Smooth muscle cell (in vitro differentiated cells): ENCODE results near the gene MCTP2. TPM values are rescaled to one million over a fixed set of nuclear protein-coding genes. Genes with fewer than 3 reads are reported as not detected.

ENCODE experiments used
- DNase-seq: peaks from one replicate; lab custom pipeline; 2025; ENCODE audit not compliant: unreplicated experiment; lab: John Stamatoyannopoulos, UW
- H2AFZ ChIP-seq: fragments of 200-600 bp; sonication (generic); 2 replicates; pipeline ENCODE4 v1.6.0; 2016; ENCODE audit warnings: antibody characterized with exemption, low read depth, mild to moderate bottlenecking
- H3F3A ChIP-seq: fragments of 200-600 bp; sonication (generic); 2 replicates; pipeline ENCODE4 v1.6.0; 2017; ENCODE audit warnings: antibody characterized with exemption, low read depth
- H3K27ac ChIP-seq: fragments of 200-600 bp; sonication (generic); 2 replicates; pipeline ENCODE4 v1.5.1; 2016; ENCODE audit warnings: low read depth, mild to moderate bottlenecking
- H3K27me3 ChIP-seq: fragments of 200-600 bp; sonication (generic); 2 replicates; pipeline ENCODE4 v1.6.1; 2016; ENCODE audit warnings: low read depth, mild to moderate bottlenecking
- H3K36me3 ChIP-seq: fragments of 200-600 bp; sonication (generic); 2 replicates; pipeline ENCODE4 v1.5.1; 2016; ENCODE audit warnings: low read depth
- H3K4me1 ChIP-seq: fragments of 200-600 bp; sonication (generic); 2 replicates; pipeline ENCODE4 v1.5.1; 2016; ENCODE audit warnings: low read depth
- H3K4me2 ChIP-seq: fragments of 200-600 bp; sonication (generic); 2 replicates; pipeline ENCODE4 v1.6.0; 2016; ENCODE audit warnings: mild to moderate bottlenecking
- H3K4me3 ChIP-seq: fragments of 200-600 bp; sonication (generic); 2 replicates; pipeline ENCODE4 v1.5.1; 2016; ENCODE audit warnings: mild to moderate bottlenecking
- H3K79me2 ChIP-seq: fragments of 200-600 bp; sonication (generic); 2 replicates; pipeline ENCODE4 v1.6.0; 2016; ENCODE audit warnings: low read depth, mild to moderate bottlenecking
- H3K9ac ChIP-seq: fragments of 200-600 bp; sonication (generic); 2 replicates; pipeline ENCODE4 v1.6.0; 2016; ENCODE audit warnings: low read depth
- H3K9me3 ChIP-seq: fragments of 200-600 bp; sonication (generic); replicated peaks from 2 replicates; pipeline ENCODE4 v1.5.1; 2016; ENCODE audit warnings: low read depth
- H4K20me1 ChIP-seq: fragments of 200-600 bp; sonication (generic); 2 replicates; pipeline ENCODE4 v1.6.0; 2016; ENCODE audit warnings: low read depth
- CTCF ChIP-seq: fragments of 200-600 bp; sonication (generic); IDR thresholded peaks from 2 replicates; pipeline ENCODE4 v1.5.1; 2017; ENCODE audit warnings: borderline replicate concordance, mild to moderate bottlenecking, antibody characterized with exemption; ENCODE audit not compliant: insufficient read depth, poor library complexity, severe bottlenecking
- WGBS: methylation state at CpG from one replicate; pipeline ENCODE4 v1.1.7; 2016; ENCODE audit warnings: low lambda C conversion rate; 5-methylcytosine and 5-hydroxymethylcytosine counted together
- polyA plus RNA-seq: library from polyadenylated mRNA; unstranded; fragments of >200 nt; fragmentation: Nextera tagmentation; extraction: Ambion mirVana; gene quantifications from 2 replicates; pipeline ENCODE4 v1.2.1, GENCODE V29; 2016
- total RNA-seq: library from RNA; depleted of rRNA; stranded (reverse); fragments of >200 nt; gene quantifications from 2 replicates; pipeline ENCODE4 v1.2.3, GENCODE V29; 2014

MCTP2 gene
- total RNA-seq (32.1 and 59.8 TPM in 2 replicates), polyA plus RNA-seq (9.9 and 12.1 TPM in 2 replicates)

- 2% methylated on average over 62 of the region's 66 CpGs for WGBS
- Histone ChIP-seq H3K9me3 (no peaks in the 10 kb centered on the region), H3K4me2 (peak within 1 kb of the TSS; percentile 89), H3K79me2 (peaks cover 19% of the 10 kb centered on the region), H3F3A (peaks cover 8% of the 10 kb centered on the region), H3K9ac (peak within 1 kb of the TSS; percentile 74), H3K36me3 (no peaks in the 10 kb centered on the region), H3K4me1 (peaks cover 11% of the 10 kb centered on the region), H3K27me3 (no peaks in the 10 kb centered on the region), H3K4me3 (peak within 1 kb of the TSS; percentile 89), H2AFZ (peak within 1 kb of the TSS; percentile 93), H4K20me1 (peaks cover 23% of the 10 kb centered on the region), H3K27ac (peak within 1 kb of the TSS; percentile 85)
- DNase-seq: peak; percentile 16
- no peak for TF ChIP-seq CTCF
Observed at GRCh38 chr15:94230883-94231722, at the start of gene MCTP2. MCTP2 (plus strand) TSS chr15:94231561; CDS start chr15:94298266, 66,705 bp downstream.

- H3F3A ChIP-seq: no peaks in the 10 kb centered on the region
- no peaks in the 10 kb centered on the region for H3K36me3 ChIP-seq
- H3K4me3 ChIP-seq: no peak overlapping the region
- no peak overlapping the region for H3K4me2 ChIP-seq
- H3K79me2 ChIP-seq: no peaks in the 10 kb centered on the region
- H2AFZ ChIP-seq: no peak overlapping the region
- DNase-seq: no peak
- 83% methylated on average over 4 of the region's 4 CpGs for WGBS
- H3K4me1 ChIP-seq: no peaks in the 10 kb centered on the region
- H3K9me3 ChIP-seq: no peaks in the 10 kb centered on the region
- H3K27me3 ChIP-seq: no peaks in the 10 kb centered on the region
- no peak for TF ChIP-seq CTCF
- H3K27ac ChIP-seq: no peak overlapping the region
- H4K20me1 ChIP-seq: no peaks in the 10 kb centered on the region
- no peak overlapping the region for H3K9ac ChIP-seq
Observed at GRCh38 chr15:94182883-94183282, 48.5 kb upstream of the MCTP2 start.

DNA sequence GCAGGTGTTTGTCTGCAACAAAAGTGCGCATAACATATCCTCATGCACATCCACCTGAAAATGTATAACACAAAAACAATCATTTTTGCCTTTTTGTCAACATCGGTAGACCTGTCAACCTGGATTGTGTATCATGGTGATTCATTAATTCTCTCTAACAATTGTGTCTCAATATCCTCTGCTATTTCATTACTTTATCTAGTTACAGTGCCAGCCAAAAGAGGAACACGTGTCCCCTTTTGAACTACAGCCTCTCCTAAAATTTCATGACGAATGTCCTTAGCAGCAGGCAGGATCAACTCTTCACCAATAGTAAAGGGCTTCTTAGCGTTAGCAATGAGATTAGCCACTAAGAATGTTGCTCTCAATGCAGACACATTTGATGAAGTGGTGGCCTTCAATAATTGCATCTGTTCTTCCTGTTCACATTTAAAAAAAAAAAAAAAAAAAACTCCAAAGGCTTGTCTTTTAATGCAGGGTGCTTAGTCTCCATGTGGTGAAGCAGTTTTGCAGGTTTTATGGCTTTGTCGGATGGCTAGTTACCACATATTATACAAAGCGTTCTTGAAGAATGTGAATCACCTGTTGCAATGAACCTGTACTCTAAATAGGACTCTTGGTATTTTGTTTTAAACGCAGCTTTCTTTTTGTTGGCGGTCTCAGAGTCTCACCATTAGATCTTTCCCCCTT lies 45.7 kb upstream of the MCTP2 start:
- no peak overlapping the region for H3K27ac ChIP-seq
- 86% methylated on average over 9 of the region's 9 CpGs for WGBS

More for the DNA sequence above, 45.7 kb upstream of the MCTP2 start:
- no peak for TF ChIP-seq CTCF
- no peaks in the 10 kb centered on the region for H3K36me3 ChIP-seq
- no peaks in the 10 kb centered on the region for H3K79me2 ChIP-seq
- H3K27me3 ChIP-seq: peaks cover 6% of the 10 kb centered on the region
- no peaks in the 10 kb centered on the region for H3K9me3 ChIP-seq
- DNase-seq: no peak
- H3K4me2 ChIP-seq: no peak overlapping the region
- H3K9ac ChIP-seq: no peak overlapping the region
- H3K4me1 ChIP-seq: no peaks in the 10 kb centered on the region
- no peak overlapping the region for H3K4me3 ChIP-seq
- no peaks in the 10 kb centered on the region for H3F3A ChIP-seq
- no peaks in the 10 kb centered on the region for H4K20me1 ChIP-seq
- H2AFZ ChIP-seq: no peak overlapping the region
